ENCODE measurements around the gene AGK. TPM values are rescaled to one million over a fixed set of nuclear protein-coding genes. Genes with fewer than 3 reads are reported as not detected.

The AGK gene
- total RNA-seq, 1 donor from 2014 or later, result 15.3 TPM

GRCh38 chr7:141586878-141587277 is 35.7 kb downstream of the AGK start:
- no peak for DNase-seq (ENCODE audit: low read depth in 2 of 2)

GRCh38 chr7:141587304-141587703 is 36.1 kb downstream of the AGK start:
- DNase-seq (ENCODE audit: low read depth in 2 of 2), result no peak

- DNase-seq (ENCODE audit: low read depth in 2 of 2), result no peak
Observed at GRCh38 chr7:141588912-141589311, 37.7 kb downstream of the AGK start.

DNA sequence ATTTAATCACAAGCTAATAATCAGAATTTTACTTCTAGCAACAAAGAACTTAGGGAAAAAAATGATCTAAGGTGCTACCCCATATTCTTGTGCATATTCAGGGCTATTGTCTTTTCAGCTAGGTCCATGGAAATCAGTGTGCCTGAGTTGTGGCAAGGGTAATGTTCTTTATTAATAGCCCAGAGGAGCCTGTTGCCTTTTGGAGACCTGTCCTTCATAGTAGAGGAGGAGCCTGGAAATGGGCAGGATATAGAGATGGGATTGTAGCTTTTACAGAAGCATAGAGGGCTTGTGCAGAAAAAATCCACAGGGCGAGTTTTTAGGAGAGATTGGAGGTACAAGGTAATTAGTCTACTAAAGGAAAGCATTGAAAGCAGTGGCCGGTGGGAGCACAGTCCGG is 38.9 kb downstream of the AGK start:
- no peak for DNase-seq (ENCODE audit: low read depth in 2 of 2)

- DNase-seq (ENCODE audit: low read depth in 2 of 2), result peak; percentile 44 to 46
Observed at GRCh38 chr7:141590666-141591065, 39.5 kb downstream of the AGK start.

GRCh38 chr7:141593134-141593533 is 41.9 kb downstream of the AGK start:
- peak; percentile 7 to 80 for DNase-seq (ENCODE audit: low read depth in 2 of 2)

DNA sequence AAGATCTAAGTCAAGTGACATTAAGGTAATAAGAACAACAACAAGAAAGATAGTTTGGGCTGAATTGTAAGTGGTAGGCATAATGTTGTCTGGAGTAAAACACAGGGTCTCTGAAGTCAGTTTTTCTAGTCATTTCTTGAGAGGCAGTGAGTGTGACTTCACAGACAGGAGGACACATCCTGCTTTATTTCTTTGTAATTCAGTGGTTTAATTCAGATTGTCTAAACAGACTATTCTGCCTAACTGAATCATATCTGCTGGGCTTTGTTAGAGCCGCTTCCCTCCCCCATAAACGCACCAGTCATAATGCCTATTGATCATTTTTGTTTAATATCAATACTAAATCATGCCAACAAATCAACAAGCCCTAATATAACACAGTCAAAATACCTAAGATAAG is 46.8 kb downstream of the AGK start:
- no peak for DNase-seq (ENCODE audit: low read depth in 2 of 2)

DNA sequence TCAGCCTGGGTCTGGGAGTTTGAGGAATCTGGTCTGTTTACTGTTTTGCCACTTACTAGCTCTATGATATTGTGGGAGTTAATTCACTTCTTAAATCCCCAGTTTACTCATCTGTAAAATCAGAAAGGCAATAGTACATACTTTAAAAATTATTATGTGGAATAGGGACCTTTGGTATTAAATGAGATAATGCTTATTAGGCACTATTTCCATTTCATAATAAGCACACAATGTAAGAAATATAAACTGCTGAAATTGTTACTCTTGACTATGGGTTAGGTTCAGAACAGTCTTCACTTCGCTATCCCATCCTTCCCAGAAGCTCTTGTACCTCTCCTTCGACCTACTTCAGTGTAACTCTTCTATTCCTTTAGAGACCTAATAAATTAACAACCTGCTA is 47.2 kb downstream of the AGK start:
- no peak for DNase-seq (ENCODE audit: low read depth in 2 of 2)

GRCh38 chr7:141600168-141601006 is 49.2 kb downstream of the AGK start:
- no peak for DNase-seq (ENCODE audit: low read depth in 2 of 2)

DNA sequence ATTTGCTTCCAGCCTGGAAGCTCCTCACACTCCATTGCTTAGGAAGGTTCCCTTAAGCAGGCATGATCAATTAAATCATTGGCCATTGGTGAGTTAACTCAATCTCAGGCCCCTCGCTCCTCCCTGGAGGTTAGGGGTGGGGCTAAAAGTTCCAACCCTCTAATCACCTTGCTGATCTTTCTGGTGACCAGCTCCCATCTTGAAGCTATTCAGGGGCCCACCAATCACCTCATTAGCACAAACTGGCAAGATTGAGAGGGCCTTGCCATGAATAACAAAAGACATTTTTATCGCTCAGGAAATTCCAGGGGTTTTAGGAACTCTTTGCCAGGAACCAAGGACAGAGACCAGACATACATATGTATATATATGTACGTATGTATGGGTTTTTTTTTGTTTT is 58.4 kb downstream of the AGK start:
- DNase-seq (ENCODE audit: low read depth in 2 of 2), result no peak

DNA sequence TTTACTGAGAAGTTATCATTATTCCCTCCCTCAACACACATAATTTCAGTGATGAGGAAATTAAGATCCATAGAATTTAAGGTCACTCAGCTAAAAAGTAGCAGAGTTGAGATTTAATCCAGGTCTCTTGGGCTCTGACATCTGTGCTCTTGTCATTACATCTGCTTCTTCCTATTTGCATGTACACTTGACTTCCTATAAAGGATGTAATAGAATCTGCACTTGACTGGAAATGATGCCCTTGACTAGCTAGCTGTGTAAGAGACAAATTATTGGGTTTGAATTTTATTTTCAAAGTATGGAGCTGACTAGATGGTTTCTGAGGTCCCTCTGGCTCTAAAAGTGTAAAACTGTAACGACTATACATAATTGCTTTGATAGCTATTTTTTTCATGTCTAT is 59.5 kb downstream of the AGK start:
- no peak for DNase-seq (ENCODE audit: low read depth in 2 of 2)

- no peak for DNase-seq (ENCODE audit: low read depth in 2 of 2)
Observed at GRCh38 chr7:141612861-141613260, 61.7 kb downstream of the AGK start.

- DNase-seq (ENCODE audit: low read depth in 2 of 2), result no peak
Observed at GRCh38 chr7:141617280-141617679, 66.1 kb downstream of the AGK start.

DNA sequence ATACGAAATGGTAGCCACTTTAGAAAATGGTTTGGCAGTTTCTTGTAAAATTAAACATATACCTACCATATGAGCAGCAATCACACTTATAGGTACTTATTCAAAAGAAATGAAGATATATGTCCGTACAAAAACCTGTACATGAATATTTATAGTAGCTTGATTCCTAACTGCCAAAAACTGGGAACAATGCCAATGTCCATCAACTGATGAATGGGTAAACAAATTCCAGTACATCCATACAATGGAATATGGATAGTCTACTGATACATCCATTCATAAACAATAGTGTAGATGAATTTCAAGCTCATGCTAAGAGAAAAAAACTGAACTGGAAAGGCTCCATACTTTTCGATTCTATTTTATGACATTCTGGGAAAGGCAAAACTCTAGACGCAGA is 68.5 kb downstream of the AGK start:
- peak; percentile 31 to 53 for DNase-seq (ENCODE audit: low read depth in 2 of 2)

GRCh38 chr7:141624763-141625162 is 73.6 kb downstream of the AGK start:
- DNase-seq (ENCODE audit: low read depth in 2 of 2), result no peak

DNA sequence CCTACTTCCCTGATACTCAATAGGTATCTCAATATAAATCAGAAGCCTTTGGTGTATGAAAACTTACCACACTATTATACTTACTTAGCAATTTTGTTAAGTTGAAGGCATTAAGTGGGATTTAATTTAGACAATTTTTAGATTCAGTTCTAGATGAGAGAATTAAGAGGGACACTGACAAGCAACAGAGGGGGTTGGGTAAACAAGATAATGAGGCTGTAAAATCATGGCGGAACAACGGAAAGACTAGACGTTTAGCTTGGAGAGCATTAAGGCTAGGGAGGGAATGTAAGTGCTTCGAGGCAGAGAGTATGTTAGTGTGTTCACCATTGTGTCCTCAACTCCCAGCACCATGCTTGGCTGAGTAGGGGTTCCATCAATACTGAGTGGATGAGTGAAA is 79.4 kb downstream of the AGK start:
- no peak for DNase-seq (ENCODE audit: low read depth in 2 of 2)

DNA sequence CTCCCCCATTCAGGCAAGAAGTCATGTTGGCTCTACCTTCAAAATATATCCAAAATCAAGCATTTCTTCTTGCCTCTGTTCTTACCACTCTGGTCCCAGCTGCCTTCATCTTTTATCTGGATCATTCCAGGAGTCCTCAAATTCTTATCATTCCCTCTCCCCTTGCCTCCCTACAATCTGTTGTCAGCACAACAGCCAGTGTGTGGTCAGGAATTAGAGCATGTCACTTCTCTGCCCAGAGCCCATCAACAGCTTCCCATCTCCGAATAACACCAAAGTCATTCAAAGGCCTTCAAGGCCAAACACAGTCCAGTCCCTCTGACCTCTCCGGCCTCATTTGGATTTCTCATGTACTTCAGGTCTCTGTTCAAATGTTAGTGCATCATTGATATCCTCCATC is 80.3 kb downstream of the AGK start:
- no peak for DNase-seq (ENCODE audit: low read depth in 2 of 2)

- DNase-seq (ENCODE audit: low read depth in 2 of 2), result no peak
Observed at GRCh38 chr7:141634065-141634464, 82.9 kb downstream of the AGK start.

DNA sequence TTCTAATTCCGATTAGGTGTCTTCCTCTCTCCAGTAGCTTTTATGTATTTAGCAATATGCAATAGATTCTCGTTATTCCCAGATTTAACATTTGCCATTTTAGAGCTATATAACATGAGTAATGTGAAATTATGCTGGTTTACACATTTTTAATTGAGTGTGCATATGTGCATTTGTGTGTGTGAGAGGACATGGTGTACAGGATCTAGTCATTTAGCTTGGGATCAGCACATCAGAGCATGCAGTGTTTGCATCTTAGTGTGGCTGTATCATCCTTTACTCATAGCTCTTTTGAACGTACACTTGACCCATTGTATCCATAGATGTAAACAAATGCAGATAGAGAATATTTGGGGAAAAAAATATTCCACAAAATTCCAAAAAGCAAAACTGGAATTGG is 84.8 kb downstream of the AGK start:
- no peak for DNase-seq (ENCODE audit: low read depth in 2 of 2)

- peak in 1 of 2 donors; percentile 20 for DNase-seq (ENCODE audit: low read depth in 2 of 2)
Observed at GRCh38 chr7:141640239-141640840, 89.1 kb downstream of the AGK start.

GRCh38 chr7:141641876-141642275 is 90.7 kb downstream of the AGK start:
- no peak for DNase-seq (ENCODE audit: low read depth in 2 of 2)

- DNase-seq (ENCODE audit: low read depth in 2 of 2), result no peak
Observed at GRCh38 chr7:141645188-141645587, 94.0 kb downstream of the AGK start.

DNA sequence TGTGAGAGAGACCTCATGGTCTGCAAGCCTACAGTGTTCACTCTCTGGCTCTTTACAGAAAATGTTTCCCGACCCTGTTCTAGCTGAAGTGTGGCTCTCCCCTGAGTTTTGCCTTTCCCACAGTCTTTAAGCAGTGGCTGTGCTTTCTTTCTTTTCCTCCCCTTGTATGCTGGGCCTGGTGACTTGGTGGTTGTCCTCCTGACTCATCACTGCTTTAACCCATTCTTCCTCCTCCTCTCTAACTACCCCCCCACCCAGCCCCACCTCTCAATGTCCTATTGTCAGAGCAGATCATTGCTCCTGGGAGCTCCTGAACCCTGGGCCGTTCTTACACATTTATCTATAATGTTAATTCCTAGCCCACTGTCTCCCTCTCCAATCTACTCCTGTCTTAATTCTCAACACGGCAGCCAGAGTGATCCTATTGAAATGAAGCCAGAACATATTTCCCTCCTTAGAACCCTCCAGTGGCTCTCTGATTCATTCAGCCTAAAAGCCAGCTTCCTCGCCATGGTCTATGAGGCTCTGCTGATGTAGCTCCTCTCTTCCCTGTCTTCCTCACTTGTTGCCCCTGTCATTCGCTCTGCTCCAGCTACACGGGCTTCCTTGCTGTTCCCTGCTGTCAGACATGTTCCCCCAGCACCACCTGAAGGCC is 95.7 kb downstream of the AGK start:
- DNase-seq (ENCODE audit: low read depth in 2 of 2), result no peak

Measured in lung microvascular endothelial cell (primary cell).